Astrocyte (in vitro differentiated cells and primary cell): ENCODE measurements around the gene NDUFS2.
"Not testable (repeated sequence)": the region's sequence is repeated elsewhere in the genome, so short reads cannot be mapped to it uniquely, and the experiment has no call there.

Experiments
- EZH2 ChIP-seq: IDR thresholded peaks from 2 replicates; pipeline ENCODE4 v1.6.1; 2012; ENCODE audit warnings: mild to moderate bottlenecking, low read length, inconsistent platforms; ENCODE audit not compliant: insufficient read depth
- TF ChIP-seq, protein P1 (sequence below): IDR thresholded peaks from 2 replicates; pipeline ENCODE4 v1.5.1; 2011; ENCODE audit warnings: low read depth, mild to moderate bottlenecking, inconsistent platforms, low read length, moderate library complexity; ENCODE audit not compliant: insufficient read depth

DNA sequence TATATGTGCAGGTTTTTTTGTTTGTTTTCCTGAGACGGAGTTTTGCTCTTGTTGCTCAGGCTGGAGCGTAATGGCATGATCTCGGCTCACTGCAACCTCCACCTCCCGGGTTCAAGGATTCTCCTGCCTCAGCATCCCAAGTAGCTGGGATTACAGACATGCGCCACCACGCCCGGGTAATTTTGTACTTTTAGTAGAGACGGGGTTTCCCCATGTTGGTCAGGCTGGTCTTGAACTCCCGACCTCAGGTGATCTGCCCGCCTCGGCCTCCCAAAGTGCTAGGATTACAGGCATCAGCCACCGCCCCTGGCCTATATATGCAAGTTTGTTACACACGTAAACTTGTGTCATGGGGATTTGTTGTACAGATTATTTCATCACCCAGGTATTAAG lies 22.5 kb downstream of the NDUFS2 start:
- TF ChIP-seq, protein P1, sequence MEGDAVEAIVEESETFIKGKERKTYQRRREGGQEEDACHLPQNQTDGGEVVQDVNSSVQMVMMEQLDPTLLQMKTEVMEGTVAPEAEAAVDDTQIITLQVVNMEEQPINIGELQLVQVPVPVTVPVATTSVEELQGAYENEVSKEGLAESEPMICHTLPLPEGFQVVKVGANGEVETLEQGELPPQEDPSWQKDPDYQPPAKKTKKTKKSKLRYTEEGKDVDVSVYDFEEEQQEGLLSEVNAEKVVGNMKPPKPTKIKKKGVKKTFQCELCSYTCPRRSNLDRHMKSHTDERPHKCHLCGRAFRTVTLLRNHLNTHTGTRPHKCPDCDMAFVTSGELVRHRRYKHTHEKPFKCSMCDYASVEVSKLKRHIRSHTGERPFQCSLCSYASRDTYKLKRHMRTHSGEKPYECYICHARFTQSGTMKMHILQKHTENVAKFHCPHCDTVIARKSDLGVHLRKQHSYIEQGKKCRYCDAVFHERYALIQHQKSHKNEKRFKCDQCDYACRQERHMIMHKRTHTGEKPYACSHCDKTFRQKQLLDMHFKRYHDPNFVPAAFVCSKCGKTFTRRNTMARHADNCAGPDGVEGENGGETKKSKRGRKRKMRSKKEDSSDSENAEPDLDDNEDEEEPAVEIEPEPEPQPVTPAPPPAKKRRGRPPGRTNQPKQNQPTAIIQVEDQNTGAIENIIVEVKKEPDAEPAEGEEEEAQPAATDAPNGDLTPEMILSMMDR, result not testable (repeated sequence)
- not testable (repeated sequence) for TF ChIP-seq EZH2
